HG02970 (cell line): Measurements from ENCODE around the gene HEXD.

ENCODE experiments used
- ATAC-seq: cut with Tn5 transposase; IDR thresholded peaks from one replicate; pipeline ENCODE4 v1.9.1; 2021; ENCODE audit warnings: mild to moderate bottlenecking, moderate library complexity, moderate number of reproducible peaks; ENCODE audit not compliant: unreplicated experiment, low FRiP score

Gene HEXD

DNA sequence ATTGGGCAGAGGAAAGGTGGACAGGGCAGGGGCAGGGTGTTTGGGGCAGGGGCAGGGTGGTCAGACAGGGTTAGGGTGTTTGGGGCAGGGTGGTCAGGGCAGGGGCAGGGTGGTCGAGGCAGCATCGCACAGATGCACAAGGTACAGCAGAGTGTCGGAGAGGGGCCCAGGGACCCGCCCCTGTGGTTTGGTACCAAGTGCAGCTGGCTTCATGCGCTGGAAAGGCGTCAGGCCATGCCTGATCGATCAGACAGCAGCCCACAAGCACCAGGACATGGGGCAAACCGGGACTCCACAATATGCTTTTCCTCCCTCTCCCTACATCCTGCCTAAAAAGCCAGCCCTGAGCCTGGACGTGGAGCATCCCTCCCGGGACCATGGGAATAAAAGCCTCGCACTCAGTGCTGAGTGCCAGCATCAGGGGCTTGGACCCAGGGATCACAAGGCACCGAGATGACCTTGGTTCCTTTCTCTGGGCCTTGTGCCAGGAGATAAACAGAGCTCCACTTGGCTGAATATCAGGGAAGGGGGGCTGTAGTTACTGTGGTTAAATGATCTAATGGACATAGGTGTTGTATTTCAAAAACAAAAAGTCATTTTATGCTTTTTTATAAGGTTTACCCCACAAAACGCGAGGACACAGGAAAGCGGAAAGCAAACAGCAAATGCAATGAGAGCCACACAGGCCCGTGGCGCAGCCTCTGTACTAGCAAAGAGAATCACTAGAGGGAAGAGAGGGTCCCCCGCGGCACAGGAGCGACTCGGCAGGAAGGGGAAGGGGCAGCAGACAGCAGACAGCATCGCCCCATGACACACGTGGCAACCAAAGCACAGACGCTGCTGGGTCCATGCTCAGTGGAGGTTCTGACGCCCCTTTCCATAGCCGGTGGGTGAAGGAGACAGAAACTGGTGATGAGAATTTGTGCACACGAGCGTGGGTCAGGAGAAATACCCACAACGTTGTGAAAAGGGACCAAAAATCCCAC is 5.3 kb upstream of the HEXD start:
- no peak for ATAC-seq

DNA sequence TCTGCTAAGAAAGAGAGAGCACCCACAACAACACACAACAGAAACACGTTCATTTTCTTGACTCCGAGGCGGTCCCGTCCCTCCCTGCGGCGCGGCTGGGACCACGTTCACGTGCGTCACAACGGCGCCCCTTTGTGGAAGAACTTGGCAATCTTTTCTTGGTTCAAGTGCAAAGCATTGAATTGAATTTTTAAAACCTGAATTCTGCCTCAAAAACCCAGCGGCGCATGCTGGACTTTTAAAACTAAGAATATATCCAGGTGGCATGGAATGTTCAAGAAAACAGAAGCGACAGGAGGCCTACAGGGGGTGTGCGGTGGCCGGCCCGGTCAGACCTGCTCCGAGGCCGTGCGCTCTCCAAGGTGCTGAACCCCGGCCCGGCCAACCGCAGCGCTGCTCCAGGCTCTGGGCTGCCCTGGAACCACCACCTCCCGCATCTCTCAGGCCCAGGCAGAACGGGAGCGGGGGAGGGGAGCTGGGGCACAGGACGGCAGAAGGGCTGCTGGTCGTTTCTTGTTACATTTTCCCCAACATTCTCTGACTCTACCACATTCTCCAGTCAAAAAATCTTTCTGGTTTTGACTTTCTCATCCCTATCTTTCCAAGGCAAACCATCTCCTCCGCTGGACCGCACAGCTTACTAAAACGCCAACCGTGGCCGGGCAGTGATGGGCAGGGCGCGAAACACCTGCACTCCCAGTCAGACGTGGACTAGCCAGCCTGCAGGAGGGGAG is 3.4 kb upstream of the HEXD start:
- no peak for ATAC-seq

DNA sequence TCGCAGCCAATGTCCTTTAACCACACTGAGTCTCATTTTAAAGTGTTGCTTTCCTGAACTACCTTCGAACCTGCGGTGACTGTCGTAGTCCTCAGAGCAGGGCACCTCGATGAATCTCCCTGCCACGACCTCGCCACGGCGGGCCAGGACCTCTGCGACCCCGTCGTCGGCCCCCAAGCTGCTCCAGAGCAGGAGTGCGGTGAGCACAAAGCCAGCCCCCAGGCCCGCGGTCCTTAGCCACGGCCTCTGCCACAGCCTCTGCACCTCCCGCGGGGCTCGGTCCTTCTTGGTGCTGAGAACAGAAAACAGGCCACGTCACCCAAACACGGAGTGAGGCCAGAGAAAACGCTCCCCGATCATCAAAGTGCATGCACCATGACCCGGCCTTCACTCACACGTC is 2.8 kb upstream of the HEXD start:
- no peak for ATAC-seq

DNA sequence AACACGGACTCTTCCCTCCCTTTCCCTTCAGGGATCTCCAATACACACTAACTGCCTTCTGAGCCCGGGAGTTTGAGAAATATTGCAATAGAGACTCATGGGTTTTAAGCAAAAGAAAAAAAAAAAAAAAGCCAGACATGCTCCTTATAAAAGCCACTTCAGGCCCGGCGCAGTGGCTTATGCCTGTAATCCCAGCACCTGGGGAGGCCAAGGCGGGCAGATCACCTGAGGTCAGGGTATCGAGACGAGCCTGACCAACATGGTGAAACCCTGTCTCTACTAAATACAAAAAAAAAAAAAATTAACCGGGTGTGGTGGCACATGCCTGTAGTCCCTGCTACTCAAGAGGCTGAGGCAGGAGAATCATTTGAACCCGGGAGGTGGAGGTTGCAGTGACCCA is 2.4 kb upstream of the HEXD start:
- no peak for ATAC-seq

DNA sequence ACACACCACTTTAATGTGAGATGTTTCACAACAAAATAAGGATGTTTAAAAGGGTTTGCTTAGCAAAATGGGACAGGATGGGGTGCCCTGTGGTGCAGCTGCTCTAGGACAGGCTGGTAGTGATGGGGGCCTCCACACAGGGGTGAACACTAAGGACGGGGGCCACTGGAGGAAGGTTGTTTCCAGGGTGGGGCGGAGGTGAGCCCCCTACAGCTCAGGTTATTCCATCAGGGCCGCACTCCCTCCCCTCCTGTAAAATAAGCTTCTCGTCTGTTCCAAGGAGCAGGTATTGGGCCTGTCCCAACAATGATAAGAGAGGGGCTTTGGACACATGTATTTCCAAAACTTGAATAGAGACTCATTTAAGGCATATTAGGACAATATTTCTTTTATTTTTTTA is 1.9 kb upstream of the HEXD start:
- no peak for ATAC-seq

DNA sequence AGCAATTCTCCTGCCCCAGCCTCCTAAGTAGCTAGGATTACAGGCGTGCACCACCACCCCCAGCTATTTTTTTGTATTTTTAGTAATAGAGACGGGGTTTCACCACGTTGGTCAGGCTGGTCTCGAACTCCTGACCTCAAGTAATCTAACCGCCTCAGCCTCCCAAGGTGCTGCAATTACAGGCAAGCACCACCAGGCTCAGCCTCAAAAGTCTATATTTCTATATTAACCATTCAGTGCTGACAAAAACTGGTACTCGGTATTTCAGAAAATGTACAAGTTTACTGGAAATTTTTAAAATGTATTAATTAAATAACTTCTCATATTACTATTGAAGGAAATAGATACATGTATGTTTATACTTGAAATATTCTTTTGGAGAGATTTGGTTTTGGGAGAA is 1.4 kb upstream of the HEXD start:
- ATAC-seq: no peak

DNA sequence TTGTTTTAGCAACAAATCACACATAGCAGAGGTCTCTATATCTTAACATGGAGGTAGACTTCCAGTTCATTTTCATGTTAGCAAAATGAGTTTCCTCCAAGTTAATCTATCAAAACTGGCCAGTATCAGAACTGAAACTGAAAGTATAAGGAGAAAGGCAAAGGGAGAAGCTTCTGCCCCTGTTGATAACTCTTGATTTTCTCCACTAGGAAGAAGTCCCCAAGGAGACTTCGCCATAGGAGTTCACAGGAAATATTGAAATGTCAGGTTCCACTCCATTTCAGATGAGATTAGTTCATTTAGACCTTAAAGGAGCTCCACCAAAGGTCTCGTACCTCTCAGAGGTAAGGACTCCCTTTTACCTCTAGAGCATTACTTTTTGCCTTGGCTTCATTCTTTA is 1.4 kb downstream of the HEXD start:
- no peak for ATAC-seq

DNA sequence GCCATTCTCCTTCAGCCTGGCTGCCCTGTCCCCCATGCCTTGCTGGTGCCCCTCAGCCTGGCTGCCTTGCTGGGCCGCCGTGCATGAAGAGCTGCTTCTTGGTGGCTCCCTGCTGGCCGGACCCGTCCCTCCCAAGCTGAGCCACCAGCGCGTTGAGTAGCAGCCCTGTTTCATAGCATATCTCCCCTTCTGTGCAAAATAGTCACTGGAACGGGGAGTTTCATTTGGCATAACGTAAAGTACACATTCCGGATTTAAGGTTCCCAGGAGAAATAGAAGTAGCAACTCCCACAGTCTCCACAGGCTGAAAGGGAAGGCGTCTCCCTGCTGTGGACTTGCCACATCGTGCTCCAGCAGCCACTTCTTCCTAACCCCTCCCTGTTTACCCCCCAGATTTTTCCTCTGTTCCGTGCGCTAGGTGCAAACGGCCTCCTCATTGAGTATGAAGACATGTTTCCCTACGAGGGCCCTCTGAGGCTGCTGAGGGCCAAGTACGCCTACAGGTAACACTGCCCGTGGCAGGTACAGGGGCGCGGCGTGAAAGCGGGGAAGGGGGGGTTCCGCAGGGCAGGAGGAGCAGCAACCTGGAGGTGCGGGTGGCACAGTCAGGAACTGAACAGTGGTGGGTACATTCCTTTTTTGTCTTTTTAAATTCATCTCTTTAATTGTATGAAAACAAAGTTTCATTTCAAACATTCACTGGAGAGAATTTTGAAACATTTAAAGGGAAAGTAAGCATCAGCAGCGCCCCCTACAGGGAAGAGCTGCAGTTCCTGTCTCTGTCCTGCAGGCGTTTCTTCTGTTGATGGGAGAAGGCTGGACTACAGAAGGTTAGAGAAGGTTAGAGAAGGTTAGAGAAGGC is 6.1 kb downstream of the HEXD start:
- no peak for ATAC-seq

DNA sequence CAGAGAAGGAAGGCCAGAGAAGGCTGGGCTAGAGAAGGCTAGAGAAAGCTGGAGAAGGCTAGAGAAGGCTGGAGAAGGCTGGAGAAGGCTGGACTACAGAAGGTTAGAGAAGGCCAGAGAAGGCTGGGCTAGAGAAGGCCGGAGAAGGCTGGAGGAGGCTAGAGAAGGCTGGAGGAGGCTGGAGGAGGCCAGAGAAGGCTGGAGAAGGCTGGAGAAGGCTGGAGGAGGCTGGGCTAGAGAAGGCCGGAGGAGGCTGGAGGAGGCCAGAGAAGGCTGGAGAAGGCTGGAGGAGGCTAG is 6.7 kb downstream of the HEXD start:
- ATAC-seq: no peak

DNA sequence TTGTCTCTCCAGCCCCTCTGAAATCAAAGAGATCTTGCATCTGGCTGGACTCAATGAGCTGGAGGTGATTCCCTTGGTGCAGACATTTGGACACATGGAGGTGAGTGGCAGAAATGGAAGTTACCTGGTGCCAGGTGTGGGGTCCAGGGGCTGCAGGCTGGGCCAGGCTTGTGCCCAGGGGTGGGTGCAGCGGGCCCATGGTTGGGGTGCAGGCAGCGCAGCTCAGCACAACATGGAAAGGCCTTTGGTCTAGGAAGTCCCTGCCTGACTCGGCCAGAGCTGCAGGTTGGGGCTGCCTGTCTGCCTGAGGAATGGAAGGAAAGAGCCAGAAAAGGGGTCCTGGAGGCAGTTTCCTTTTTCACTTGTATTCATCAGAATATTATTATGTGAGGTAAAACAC is 10.4 kb downstream of the HEXD start:
- ATAC-seq: no peak

DNA sequence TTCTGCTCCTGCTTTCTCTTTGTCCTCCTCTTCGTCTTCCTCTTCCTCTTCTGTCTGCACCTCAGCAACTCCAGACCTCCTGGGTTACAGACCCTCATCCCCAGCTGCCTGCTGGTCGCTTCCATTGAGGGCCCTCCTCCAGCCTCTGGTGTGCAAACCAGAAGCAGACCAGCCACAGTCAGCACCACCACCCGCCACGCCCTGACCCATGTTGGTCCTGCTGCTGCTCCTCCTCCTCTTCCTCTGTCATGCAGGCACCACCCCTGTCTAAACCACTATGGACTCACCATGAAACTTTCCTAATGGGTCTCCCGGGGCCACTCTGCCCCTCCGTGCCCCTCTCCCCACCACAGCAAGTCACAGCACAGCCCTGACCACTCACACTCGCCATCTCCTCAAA is 11.7 kb downstream of the HEXD start:
- ATAC-seq: no peak

DNA sequence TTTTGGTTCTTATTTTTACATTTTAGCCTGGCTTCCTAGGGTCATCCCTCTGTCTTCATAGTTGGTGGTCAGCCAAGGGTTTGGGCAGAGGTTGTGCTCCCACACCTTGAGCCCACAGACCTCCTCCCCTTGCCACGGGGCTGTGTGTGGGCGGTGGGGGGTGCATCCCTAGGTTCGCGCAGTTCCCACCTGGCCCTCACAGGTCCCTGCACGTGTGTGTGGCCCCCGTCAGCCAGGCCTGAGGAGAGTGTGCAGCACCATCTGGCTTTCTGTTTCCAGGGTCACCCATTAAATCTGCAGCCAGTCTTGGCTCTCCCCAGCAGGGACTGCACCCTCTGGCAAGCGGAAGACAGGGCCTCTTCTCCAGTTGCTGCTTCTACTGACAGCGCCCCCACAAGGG is 13.9 kb downstream of the HEXD start:
- no peak for ATAC-seq

DNA sequence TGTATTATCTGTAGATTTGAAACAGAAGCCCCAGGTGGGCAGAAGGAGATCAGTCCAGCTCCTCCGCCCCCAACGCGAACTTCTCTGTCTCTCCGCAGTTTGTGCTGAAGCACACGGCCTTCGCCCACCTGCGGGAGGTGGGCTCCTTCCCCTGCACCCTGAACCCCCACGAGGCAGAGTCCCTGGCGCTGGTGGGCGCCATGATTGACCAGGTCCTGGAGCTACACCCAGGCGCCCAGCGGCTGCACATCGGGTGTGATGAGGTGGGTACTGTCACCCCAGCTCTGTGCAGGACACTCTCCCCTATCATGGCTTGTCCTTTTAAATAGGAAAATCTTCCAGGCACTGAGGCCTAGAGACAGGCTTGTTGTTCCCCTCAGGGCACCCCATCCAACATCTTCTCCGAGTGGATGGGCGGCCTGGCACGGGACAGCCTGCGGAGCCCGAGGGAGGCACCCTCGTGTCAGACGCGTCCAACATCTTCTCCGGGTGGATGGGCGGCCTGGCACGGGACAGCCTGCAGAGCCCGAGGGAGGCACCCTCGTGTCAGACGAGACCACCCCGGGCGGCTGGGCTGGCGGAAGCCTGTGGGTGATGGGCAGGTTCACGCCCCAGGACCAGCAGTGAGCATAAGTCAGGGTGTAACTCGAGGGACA is 15.5 kb downstream of the HEXD start:
- ATAC-seq: no peak

DNA sequence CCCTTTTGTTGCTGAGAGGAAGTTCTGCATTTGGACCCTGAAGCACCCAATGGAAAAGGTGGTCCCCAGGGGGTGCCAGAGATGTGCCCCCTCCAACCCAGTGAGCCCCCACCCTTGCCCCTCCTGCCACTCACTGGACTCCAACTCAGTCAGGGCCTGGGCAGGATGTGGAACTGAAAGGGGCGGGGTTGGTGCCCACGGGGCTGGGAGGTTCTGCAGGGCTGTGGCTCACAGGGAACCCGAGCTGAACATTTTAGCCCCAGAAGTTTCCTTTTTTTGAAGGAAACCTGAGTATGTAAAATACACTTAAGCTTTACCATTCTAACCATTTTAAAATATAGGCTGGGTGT is 16.0 kb downstream of the HEXD start:
- no peak for ATAC-seq

DNA sequence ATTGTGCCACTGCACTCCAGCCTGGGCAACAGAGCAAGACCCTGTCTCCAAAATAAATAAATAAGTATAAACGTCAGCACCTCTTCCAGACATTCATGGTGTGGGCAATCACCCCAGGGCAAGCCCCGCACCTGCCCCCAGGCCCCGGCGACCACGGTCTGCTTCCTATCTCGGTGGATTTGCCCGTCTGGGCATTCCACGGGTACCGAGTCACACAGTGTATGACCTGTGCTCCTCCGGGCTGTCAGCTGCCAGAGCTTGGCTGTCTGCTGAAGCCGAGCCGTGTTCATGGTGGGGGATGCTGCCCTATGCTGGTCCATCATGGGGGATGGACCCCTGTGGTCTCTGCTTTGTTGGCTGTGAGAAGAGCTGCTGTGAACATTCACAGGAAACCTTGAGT is 17.0 kb downstream of the HEXD start:
- no peak for ATAC-seq

DNA sequence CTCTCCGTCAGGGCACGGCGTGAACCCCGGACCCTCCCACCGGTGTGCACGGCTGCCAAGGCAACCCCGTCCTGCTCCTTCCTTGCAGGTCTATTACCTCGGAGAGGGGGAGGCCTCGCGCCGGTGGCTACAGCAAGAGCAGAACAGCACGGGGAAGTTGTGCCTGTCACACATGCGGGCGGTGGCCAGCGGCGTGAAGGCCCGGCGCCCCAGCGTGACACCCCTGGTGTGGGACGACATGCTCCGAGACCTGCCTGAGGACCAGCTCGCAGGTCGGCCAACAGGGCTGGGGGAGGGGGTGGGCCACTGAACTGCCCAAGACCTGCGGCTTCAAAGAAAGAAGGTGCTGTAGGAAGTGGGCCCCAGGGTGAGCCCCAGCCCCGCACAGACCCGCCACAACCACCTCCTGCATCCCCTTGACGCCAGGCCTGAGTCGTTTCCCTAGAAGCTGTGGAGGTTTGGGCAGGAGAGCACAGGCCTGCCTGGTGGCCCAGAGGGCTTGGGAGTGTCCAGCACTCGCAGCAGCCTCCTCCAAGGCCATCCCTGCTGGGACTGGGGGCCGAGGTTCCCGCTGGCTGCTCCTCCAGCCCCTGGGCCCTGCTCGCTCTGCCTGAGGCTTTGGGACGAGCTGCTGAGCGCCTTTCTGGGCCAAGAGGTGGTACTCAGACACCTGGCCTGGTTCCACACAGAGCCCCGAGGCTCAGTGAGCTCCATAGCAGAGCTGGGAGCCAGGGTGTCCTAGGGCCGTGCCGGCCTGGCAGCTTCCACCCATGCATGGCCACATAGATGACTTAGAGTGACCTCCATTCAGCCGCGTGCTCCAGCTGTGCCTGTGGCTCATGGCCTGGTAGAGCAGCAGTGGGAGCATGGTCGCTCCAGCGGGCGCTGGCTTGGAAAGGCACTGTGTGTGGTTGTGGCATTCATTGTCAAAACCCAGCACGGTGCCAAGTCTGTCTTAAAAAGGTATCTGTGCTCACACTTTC is 17.7 kb downstream of the HEXD start:
- ATAC-seq: no peak

DNA sequence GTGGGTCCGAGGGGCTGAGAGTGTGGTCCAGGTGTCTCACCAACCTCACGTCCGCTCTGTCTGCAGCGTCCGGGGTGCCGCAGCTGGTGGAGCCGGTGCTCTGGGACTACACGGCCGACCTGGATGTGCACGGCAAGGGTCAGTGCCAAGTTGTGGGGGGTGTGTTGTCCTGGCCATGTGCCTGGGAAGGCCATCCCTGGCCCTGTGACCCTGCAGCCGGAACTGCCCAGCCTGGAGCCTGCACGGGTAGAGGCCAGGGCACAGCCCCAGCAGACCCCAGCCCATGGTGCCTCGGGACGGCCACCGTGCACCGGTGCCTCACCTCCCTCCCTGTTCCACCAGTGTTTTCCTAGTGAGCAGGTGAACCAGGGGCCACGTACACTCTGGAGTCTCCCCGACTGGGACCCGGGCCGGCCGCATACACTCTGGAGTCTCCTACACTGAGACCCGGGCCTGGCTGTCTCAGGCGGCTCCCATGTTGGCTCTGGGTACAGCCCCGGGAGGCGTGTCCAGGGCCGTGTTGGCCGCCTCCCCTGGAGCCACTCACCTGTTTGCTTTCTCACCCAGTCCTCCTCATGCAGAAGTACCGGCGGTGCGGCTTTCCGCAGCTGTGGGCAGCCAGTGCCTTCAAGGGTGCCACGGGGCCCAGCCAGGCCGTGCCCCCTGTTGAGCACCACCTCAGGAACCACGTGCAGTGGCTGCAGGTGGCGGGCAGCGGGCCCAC is 18.6 kb downstream of the HEXD start:
- no peak for ATAC-seq

DNA sequence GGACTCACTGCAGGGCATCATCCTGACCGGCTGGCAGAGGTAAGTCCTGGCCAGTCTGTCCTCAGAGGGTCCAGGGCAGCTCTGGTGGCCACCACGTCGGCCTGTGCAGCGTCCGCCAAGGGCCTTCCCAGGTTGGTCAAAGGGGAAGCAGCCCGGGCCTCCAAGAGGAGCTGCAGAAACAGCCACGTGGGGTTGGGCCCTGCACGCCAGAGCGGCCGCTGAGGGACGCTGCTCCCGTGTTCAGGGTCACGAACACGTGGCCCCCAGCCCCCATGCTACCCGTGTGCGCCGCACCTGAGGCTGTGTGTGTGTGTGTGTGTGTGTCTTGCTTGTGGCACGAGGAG is 19.1 kb downstream of the HEXD start:
- no peak for ATAC-seq
